ENCODE results near the gene SLC39A11.

DNA sequence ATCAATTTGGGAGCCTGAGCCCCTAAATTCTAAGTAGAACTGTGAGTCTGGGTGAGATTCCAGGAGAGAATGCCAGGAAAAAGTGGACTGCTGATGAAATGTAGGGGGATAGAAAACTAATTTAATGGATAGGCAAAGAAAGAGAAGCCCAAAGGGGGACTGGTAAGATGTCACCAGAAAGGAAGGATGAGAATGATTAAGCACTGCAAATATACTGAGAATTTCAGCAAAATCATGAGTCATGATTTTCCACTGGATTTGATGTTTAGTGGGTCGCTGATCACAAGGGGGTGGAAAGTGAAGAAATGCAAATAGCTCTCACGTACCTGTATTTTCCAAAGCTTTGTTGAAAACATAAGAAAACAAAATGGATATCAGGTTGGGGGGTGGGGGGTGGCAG is 201.8 kb downstream of the SLC39A11 start:
- TF ChIP-seq USF1 (IDR thresholded peaks at IDR 0.05) (no peak), REST (IDR thresholded peaks at IDR 0.05; ENCODE audit: low read depth) (no peak)
